ENCODE data around the gene SLC7A4. TPM values are rescaled to one million over a fixed set of nuclear protein-coding genes. Genes with fewer than 3 reads are reported as not detected.

The SLC7A4 gene
- total and polyA plus RNA-seq, 10 of the 15 experiments (the other 5 are each of a cell fraction or from before 2014, with no cell fraction given): 0.06 to 0.25 (median 0.14) TPM; not detected in 6

- TF ChIP-seq CUX1 (IDR thresholded peaks at IDR 0.05; ENCODE audit: insufficient replicate concordance, low read depth, low read length) (no peak), RCOR1 (conservative IDR thresholded peaks at IDR 0.05; ENCODE audit: low read depth, low read length) (no peak), YBX1 (IDR thresholded peaks at IDR 0.05) (no peak), TCF12 (IDR thresholded peaks at IDR 0.05; ENCODE audit: low read depth, low read length) (no peak), MAX (IDR thresholded peaks at IDR 0.05; ENCODE audit: low read depth, low read length) (no peak; the same call in 1 of the 2 replicates), SREBF2 (IDR thresholded peaks at IDR 0.05; ENCODE audit: low read length) (no peak), IRF4 (IDR thresholded peaks at IDR 0.05; ENCODE audit: low read depth, low read length) (no peak), ZBTB4 (CRISPR knock-in tag; IDR thresholded peaks at IDR 0.05) (no peak), NKRF (conservative IDR thresholded peaks at IDR 0.05) (no peak), PAX8 (IDR thresholded peaks at IDR 0.05) (no peak), SP1 (IDR thresholded peaks at IDR 0.05; ENCODE audit: low read depth, low read length) (peak; percentile 70), SUPT20H (IDR thresholded peaks at IDR 0.05; ENCODE audit: borderline replicate concordance, control insufficient read depth, low read depth, low read length) (no peak), ZBTB40 (IDR thresholded peaks at IDR 0.05; ENCODE audit: borderline replicate concordance) (0 out of 2 replicates have a peak, but pooled peaks have one; percentile 50)
Measured at GRCh38 chr22:21014202-21014725, 18.1 kb downstream of the SLC7A4 start (continued).

Measured in GM12878 (cell line).